Upper lobe of left lung (tissue), 6 donors: Measurements from ENCODE around the gene IFT88. TPM values are rescaled to one million over a fixed set of nuclear protein-coding genes. Genes with fewer than 3 reads are reported as not detected.

Source experiments
- ATAC-seq, 2 donors: fragments of 200-7000 bp; cut with Tn5 transposase; one replicate each; pipeline ENCODE4 v1.9.1; 2022; ENCODE audit warnings: mild to moderate bottlenecking in 2 of 2, moderate library complexity in 2 of 2; ENCODE audit not compliant: low FRiP score in 2 of 2
- DNase-seq, 2 donors: peaks; one replicate each; pipeline ENCODE4 v3.0.0-alpha.2; 2019 to 2020
- H3K27ac ChIP-seq, 4 donors: fragments of 200-600 bp; sonication (generic); one replicate each; pipeline ENCODE4 v1.5.1; 2016 to 2019
- H3K27me3 ChIP-seq, 4 donors: fragments of 200-600 bp; sonication (generic); one replicate each; pipeline ENCODE4 v1.5.1; 2017 to 2019
- H3K36me3 ChIP-seq, 4 donors: fragments of 200-600 bp; sonication (generic); one replicate each; pipeline ENCODE4 v1.5.1; 2016 to 2019
- H3K4me1 ChIP-seq, 4 donors: fragments of 200-600 bp; sonication (generic); one replicate each; pipeline ENCODE4 v1.5.1; 2018 to 2019
- H3K4me3 ChIP-seq, 4 donors: fragments of 200-600 bp; sonication (generic); one replicate each; pipeline ENCODE4 v1.5.1; 2017 to 2019; ENCODE audit warnings: mild to moderate bottlenecking in 2 of 4, moderate library complexity in 1 of 4
- H3K9me3 ChIP-seq, 4 donors: fragments of 200-600 bp; sonication (generic); one replicate each; pipeline ENCODE4 v1.5.1; 2018 to 2019
- CTCF ChIP-seq, 6 experiments: fragments of 450-650 bp in 4 of 6; fragments of 200-600 bp in 2 of 6; sonication (generic) in 2 of 6; IDR thresholded peaks; one replicate each; pipeline ENCODE4 v1.5.1; 2016 to 2019; ENCODE audit warnings: antibody characterized with exemption in 6 of 6
- EP300 ChIP-seq, 4 donors: sonication (generic); formaldehyde crosslinking; IDR thresholded peaks; one replicate each; pipeline ENCODE4 v1.5.1; 2017; ENCODE audit warnings: antibody characterized with exemption in 4 of 4, control low read depth in 2 of 4
- POLR2A ChIP-seq, 4 donors: fragments of 450-650 bp; IDR thresholded peaks; one replicate each; pipeline ENCODE4 v1.5.1; 2016 to 2017; ENCODE audit warnings: antibody characterized with exemption in 4 of 4, mild to moderate bottlenecking in 2 of 4
- POLR2AphosphoS5 ChIP-seq, 2 donors: sonication (generic); formaldehyde crosslinking; IDR thresholded peaks; one replicate each; pipeline ENCODE4 v1.5.1; 2017; ENCODE audit warnings: antibody characterized with exemption in 2 of 2
- WGBS, 2 donors: methylation state at CpG; one replicate each; pipeline ENCODE4 v1.1.5; 2017 to 2018; 5-methylcytosine and 5-hydroxymethylcytosine counted together
- total RNA-seq, 6 donors: library from RNA; depleted of rRNA in 4 of 6; stranded (reverse); fragments of >200 nt in 4 of 6; gene quantifications; one replicate each; pipeline versions ENCODE4 v1.1.0 to v1.2.1, GENCODE V29; 2016 to 2021
- donor health status: DM: no; HTN: no; CAD: no; lungs with moderate emphysema.
- donor health status: DM: no; HTN: yes; CAD: no; lungs with severe emphysema.

The IFT88 gene
- total RNA-seq, 6 donors from 2014 or later, result 5.5 to 55.5 (median 15.5) TPM

- no peak for DNase-seq
- Histone ChIP-seq H3K9me3 (no peaks in the 10 kb centered on the region), H3K27me3 (no peaks in the 10 kb centered on the region), H3K4me3 (no peak overlapping the region), H3K36me3 (peaks cover 0 to 16% (median 3%) of the 10 kb centered on the region in 4 donors), H3K27ac (no peak overlapping the region), H3K4me1 (no peaks in the 10 kb centered on the region)
- TF ChIP-seq POLR2A (IDR thresholded peaks at IDR 0.05) (no peak), POLR2AphosphoS5 (IDR thresholded peaks at IDR 0.05) (no peak), EP300 (IDR thresholded peaks at IDR 0.05) (no peak), CTCF (IDR thresholded peaks at IDR 0.05) (no peak)
- 92 to 98% methylated on average over 4 of the region's 4 CpGs for WGBS, 2 donors
- no peak for ATAC-seq
Observed at GRCh38 chr13:20592606-20593005, 25.6 kb downstream of the IFT88 start.

GRCh38 chr13:20594280-20594679 lies 27.3 kb downstream of the IFT88 start:
- WGBS, 2 donors, result 85 to 90% methylated on average over 2 of the region's 2 CpGs

GRCh38 chr13:20607015-20607414 lies 40.1 kb downstream of the IFT88 start:
- H3K4me3 ChIP-seq, result no peak overlapping the region
- H3K9me3 ChIP-seq, result no peaks in the 10 kb centered on the region
- peaks cover 0 to 33% (median 23%) of the 10 kb centered on the region in 4 donors for H3K36me3 ChIP-seq
- peak in 1 of 2 donors; percentile 58 for DNase-seq
- WGBS, 2 donors, result 93 to 97% methylated on average over 12 to 15 of the region's 15 CpGs
- H3K27ac ChIP-seq, result no peak overlapping the region
- no peaks in the 10 kb centered on the region for H3K4me1 ChIP-seq
- ATAC-seq, result peak in 1 of 2 donors; percentile 28
- no peaks in the 10 kb centered on the region for H3K27me3 ChIP-seq
- TF ChIP-seq CTCF (IDR thresholded peaks at IDR 0.05) (no peak), EP300 (IDR thresholded peaks at IDR 0.05) (no peak), POLR2A (IDR thresholded peaks at IDR 0.05) (no peak), POLR2AphosphoS5 (IDR thresholded peaks at IDR 0.05) (no peak)

More at GRCh38 chr13:20594280-20594679, 27.3 kb downstream of the IFT88 start:
- Histone ChIP-seq H3K9me3 (no peaks in the 10 kb centered on the region), H3K4me1 (no peaks in the 10 kb centered on the region), H3K4me3 (no peak overlapping the region), H3K27me3 (no peaks in the 10 kb centered on the region), H3K36me3 (peaks cover 0 to 26% (median 3%) of the 10 kb centered on the region in 4 donors), H3K27ac (no peak overlapping the region)
- no peak for DNase-seq
- no peak for ATAC-seq
- TF ChIP-seq EP300 (IDR thresholded peaks at IDR 0.05), result no peak
- no peak for TF ChIP-seq POLR2A (IDR thresholded peaks at IDR 0.05)
- TF ChIP-seq POLR2AphosphoS5 (IDR thresholded peaks at IDR 0.05), result no peak
- TF ChIP-seq CTCF (IDR thresholded peaks at IDR 0.05), result no peak

GRCh38 chr13:20608438-20609020 lies 41.6 kb downstream of the IFT88 start:
- H3K9me3 ChIP-seq, result no peaks in the 10 kb centered on the region
- H3K27me3 ChIP-seq, result no peaks in the 10 kb centered on the region
- WGBS, 2 donors, result 82 to 94% methylated on average over 9 to 10 of the region's 10 CpGs

More at GRCh38 chr13:20608438-20609020, 41.6 kb downstream of the IFT88 start:
- Histone ChIP-seq H3K4me3 (no peak overlapping the region), H3K27ac (no peak overlapping the region), H3K36me3 (peaks cover 0 to 33% (median 21%) of the 10 kb centered on the region in 4 donors), H3K4me1 (no peaks in the 10 kb centered on the region)
- TF ChIP-seq CTCF (IDR thresholded peaks at IDR 0.05), result no peak
- no peak for TF ChIP-seq EP300 (IDR thresholded peaks at IDR 0.05)
- no peak for TF ChIP-seq POLR2AphosphoS5 (IDR thresholded peaks at IDR 0.05)
- TF ChIP-seq POLR2A (IDR thresholded peaks at IDR 0.05), result no peak
- no peak for ATAC-seq
- DNase-seq, result no peak
